ENCODE data around the gene EPO.
"Not testable (repeated sequence)": the region's sequence is repeated elsewhere in the genome, so short reads cannot be mapped to it uniquely, and the experiment has no call there.

The EPO gene

GRCh38 chr7:100705753-100706671 lies 14.3 kb upstream of the EPO start, which contains the start of gene POP7:
Gene POP7 (plus strand): TSS chr7:100706121. CDS start chr7:100706831, 710 bp downstream.
- peak; percentile 85 for DNase-seq

- DNase-seq, result no peak
These were observed 13.5 kb upstream of the EPO start for GRCh38 chr7:100706672-100707311.

GRCh38 chr7:100708395-100708794 lies 11.9 kb upstream of the EPO start:
- no peak for DNase-seq

- DNase-seq, result no peak
These were observed 9.8 kb upstream of the EPO start for GRCh38 chr7:100710452-100710851.

- DNase-seq, result no peak
These were observed 8.9 kb upstream of the EPO start for GRCh38 chr7:100711369-100711768.

- no peak for DNase-seq
These were observed 5.5 kb upstream of the EPO start for GRCh38 chr7:100714725-100715124.

- DNase-seq, result not testable (repeated sequence)
These were observed 3.2 kb upstream of the EPO start for GRCh38 chr7:100717073-100717472.

GRCh38 chr7:100719523-100720278 lies 567 bp upstream of the EPO start:
- DNase-seq, result no peak

GRCh38 chr7:100720671-100721504 lies 620 bp downstream of the EPO start:
- DNase-seq, result no peak

- no peak for DNase-seq
These were observed 1.2 kb downstream of the EPO start for GRCh38 chr7:100721505-100721812.

- DNase-seq, result no peak
These were observed 2.4 kb downstream of the EPO start for GRCh38 chr7:100722480-100723212.

GRCh38 chr7:100723732-100724275 lies 3.5 kb downstream of the EPO start:
- DNase-seq, result no peak

GRCh38 chr7:100724364-100724763 lies 4.1 kb downstream of the EPO start:
- not testable (repeated sequence) for DNase-seq

- DNase-seq, result no peak
These were observed 6.9 kb downstream of the EPO start for GRCh38 chr7:100726996-100727761.

- no peak for DNase-seq
These were observed 7.9 kb downstream of the EPO start for GRCh38 chr7:100728196-100728595.

GRCh38 chr7:100730136-100730800 lies 10.0 kb downstream of the EPO start:
- DNase-seq, result no peak

- DNase-seq, result no peak
These were observed 11.8 kb downstream of the EPO start for GRCh38 chr7:100731937-100732636.

- DNase-seq, result no peak
These were observed 15.5 kb downstream of the EPO start for GRCh38 chr7:100735730-100736129.

- DNase-seq, result no peak
These were observed 16.4 kb downstream of the EPO start for GRCh38 chr7:100736671-100737070.

- no peak for DNase-seq
These were observed 19.7 kb downstream of the EPO start for GRCh38 chr7:100739934-100740333.
